ENCODE results near the gene PRMT3.

GRCh38 chr11:20399498-20399897, 12.0 kb downstream of the PRMT3 start:
- TF ChIP-seq ZNF274 (IDR thresholded peaks at IDR 0.05; ENCODE audit: low read depth, low read length) (no peak), YY1 (IDR thresholded peaks at IDR 0.05; ENCODE audit: insufficient read depth, insufficient read length) (no peak), SUZ12 (IDR thresholded peaks at IDR 0.05; ENCODE audit: extremely low read depth, insufficient read depth, insufficient read length) (no peak)

All from NT2/D1 (cell line).